IMR-90 (cell line): Measurements from ENCODE around the gene CEP78. TPM values are rescaled to one million over a fixed set of nuclear protein-coding genes. Genes with fewer than 3 reads are reported as not detected.

ENCODE experiments used
- ATAC-seq: fragments of 200-7000 bp; cut with Tn5 transposase; 2 replicates; pipeline ENCODE4 v1.9.1; 2020; ENCODE audit warnings: low read depth, mild to moderate bottlenecking, moderate library complexity
- BruUV-seq: library from RNA; stranded (reverse); fragments of 400-500 nt; replicated peaks from 2 replicates; lab custom pipeline; 2021; lab: Mats Ljungman, UMichigan
- CTCF ChIA-PET: fragments of 300-600 bp; formaldehyde crosslinking; extraction: SDS; loops from one replicate; lab custom pipeline; 2021; ENCODE audit warnings: antibody characterized with exemption; lab: Yijun Ruan, JAX
- POLR2A ChIA-PET: fragments of 300-600 bp; sonication (Branson Sonifier 250); formaldehyde crosslinking; loops from one replicate; lab custom pipeline; 2022; ENCODE audit warnings: antibody characterized with exemption; ENCODE audit not compliant: unreplicated experiment; lab: Charles Lee
- DNase-seq: peaks from one replicate; pipeline ENCODE4 v3.0.0; 2013
- H2AFZ ChIP-seq: replicated peaks from 2 replicates; pipeline ENCODE3; 2013; ENCODE audit warnings: low read length, mild to moderate bottlenecking; ENCODE audit not compliant: poor library complexity
- H2AK5ac ChIP-seq: 2 replicates; pipeline ENCODE4 v1.6.1; 2013; ENCODE audit warnings: low read depth, low read length, inconsistent platforms
- H2AK9ac ChIP-seq: replicated peaks from 2 replicates; pipeline ENCODE3; 2013; ENCODE audit warnings: mild to moderate bottlenecking, low read depth, low read length, moderate library complexity; ENCODE audit not compliant: poor library complexity
- H2BK120ac ChIP-seq: 2 replicates; pipeline ENCODE4 v1.6.1; 2013; ENCODE audit warnings: low read depth, low read length, inconsistent platforms
- H2BK15ac ChIP-seq: 3 replicates; pipeline ENCODE4 v1.6.1; 2013; ENCODE audit warnings: low read depth, low read length, inconsistent platforms
- H2BK20ac ChIP-seq: 2 replicates; pipeline ENCODE4 v1.6.1; 2013; ENCODE audit warnings: low read depth, mild to moderate bottlenecking, inconsistent platforms, low read length, moderate library complexity
- H2BK5ac ChIP-seq: 2 replicates; pipeline ENCODE4 v1.6.1; 2013; ENCODE audit warnings: mild to moderate bottlenecking, low read depth, low read length, inconsistent platforms; ENCODE audit not compliant: poor library complexity, severe bottlenecking
- H3K14ac ChIP-seq: replicated peaks from 2 replicates; pipeline ENCODE4 v1.6.1; 2013; ENCODE audit warnings: low read depth, low read length, inconsistent platforms
- H3K18ac ChIP-seq: 2 replicates; pipeline ENCODE4 v1.6.1; 2013; ENCODE audit warnings: low read depth, low read length, control low read depth
- H3K23ac ChIP-seq: 2 replicates; pipeline ENCODE4 v1.6.1; 2013; ENCODE audit warnings: low read depth, low read length, inconsistent platforms
- H3K27ac ChIP-seq: 2 replicates; pipeline ENCODE4 v1.5.1; 2013; ENCODE audit warnings: mild to moderate bottlenecking, control low read depth, low read length; ENCODE audit not compliant: insufficient read depth
- H3K27me3 ChIP-seq: 2 replicates; pipeline ENCODE4 v1.6.1; 2013; ENCODE audit warnings: low read length; ENCODE audit not compliant: control insufficient read depth, insufficient read depth
- H3K36me3 ChIP-seq: 2 replicates; pipeline ENCODE4 v1.6.1; 2013; ENCODE audit warnings: low read length, mixed read lengths; ENCODE audit not compliant: control insufficient read depth, insufficient read depth
- H3K4ac ChIP-seq: 2 replicates; pipeline ENCODE4 v1.6.1; 2013; ENCODE audit warnings: low read depth, low read length, inconsistent platforms
- H3K4me1 ChIP-seq: 2 replicates; pipeline ENCODE4 v1.6.1; 2013; ENCODE audit warnings: low read length, mixed read lengths; ENCODE audit not compliant: control insufficient read depth, insufficient read depth
- H3K4me2 ChIP-seq: 2 replicates; pipeline ENCODE4 v1.6.1; 2013; ENCODE audit warnings: low read depth, mild to moderate bottlenecking, control low read depth, low read length, moderate library complexity
- H3K4me3 ChIP-seq: 2 replicates; pipeline ENCODE4 v1.5.1; 2013; ENCODE audit warnings: low read depth, mild to moderate bottlenecking, control low read depth, low read length, moderate library complexity; ENCODE audit not compliant: insufficient read depth
- H3K56ac ChIP-seq: 2 replicates; pipeline ENCODE4 v1.6.1; 2013; ENCODE audit warnings: low read length, inconsistent platforms; ENCODE audit not compliant: insufficient read depth; ENCODE audit errors: extremely low read depth
- H3K79me1 ChIP-seq, 2 experiments: 2 replicates each; pipeline ENCODE4 v1.6.1; 2013; ENCODE audit warnings: low read length in 2 of 2, inconsistent platforms in 1 of 2, low read depth in 1 of 2
- H3K9ac ChIP-seq: 2 replicates; pipeline ENCODE4 v1.6.1; 2013; ENCODE audit warnings: low read depth, low read length, control low read depth
- H3K9me1 ChIP-seq: 2 replicates; pipeline ENCODE4 v1.6.1; 2013; ENCODE audit warnings: low read length, inconsistent platforms; ENCODE audit not compliant: insufficient read depth
- H3K9me3 ChIP-seq: 2 replicates; pipeline ENCODE4 v1.6.1; 2013; ENCODE audit warnings: low read length; ENCODE audit not compliant: control insufficient read depth, insufficient read depth
- H4K20me1 ChIP-seq: 2 replicates; pipeline ENCODE4 v1.6.1; 2013; ENCODE audit warnings: low read length, inconsistent platforms; ENCODE audit not compliant: insufficient read depth
- H4K5ac ChIP-seq: 2 replicates; pipeline ENCODE4 v1.6.1; 2013; ENCODE audit warnings: mild to moderate bottlenecking, low read depth, low read length, control low read depth
- H4K8ac ChIP-seq, 2 experiments: 2 replicates each; pipeline ENCODE4 v1.6.1; 2013; ENCODE audit warnings: low read depth in 2 of 2, low read length in 2 of 2, control low read depth in 1 of 2, inconsistent platforms in 1 of 2
- H4K91ac ChIP-seq: 2 replicates; pipeline ENCODE4 v1.6.1; 2013; ENCODE audit warnings: low read depth, low read length, inconsistent platforms; ENCODE audit not compliant: insufficient read depth
- BHLHE40 ChIP-seq: fragments of 150-350 bp; IDR thresholded peaks from 2 replicates; pipeline ENCODE4 v1.6.1; 2016; ENCODE audit warnings: mild to moderate bottlenecking, low read depth, low read length
- CEBPB ChIP-seq: IDR thresholded peaks from 2 replicates; pipeline ENCODE4 v1.6.1; 2012; ENCODE audit warnings: low read depth, low read length, improper control_type of control experiment
- WGBS, 2 experiments: methylation state at CpG; one replicate each; pipeline versions ENCODE4 v1.1.5 to v1.1.7; 2013; ENCODE audit warnings: missing lambda C conversion rate in 2 of 2; ENCODE audit not compliant: insufficient read length in 1 of 2; ENCODE audit errors: extremely low coverage in 2 of 2; 5-methylcytosine and 5-hydroxymethylcytosine counted together
- dilution Hi-C: fragments of 300-500 bp; cut with HindIII; formaldehyde crosslinking; loops from one replicate; pipeline ENCODE4 v1.14.3; 2018; ENCODE audit warnings: low sequenced_read_pairs; ENCODE audit not compliant: unreplicated experiment
- in situ Hi-C: fragments of 300-500 bp; cut with MboI; formaldehyde crosslinking; loops from 3 replicates; pipeline ENCODE4 v1.14.3; 2019; ENCODE audit warnings: low sequenced_read_pairs, inconsistent platforms, mixed read lengths
- intact Hi-C: fragments of 100-400 bp; cut with micrococcal nuclease; formaldehyde crosslinking; loops from 2 replicates; pipeline ENCODE4 v1.10.0; 2022
- polyA plus RNA-seq, 3 experiments: library from polyadenylated mRNA; depleted of rRNA; stranded (reverse); fragments of >200 nt; gene quantifications; 2 replicates each; pipeline ENCODE4 v1.2.3, GENCODE V29; 2012; ENCODE audit warnings: low replicate concordance in 1 of 3
- total RNA-seq: library from RNA; depleted of rRNA; stranded (reverse); fragments of >200 nt; gene quantifications from 2 replicates; pipeline ENCODE4 v1.2.3, GENCODE V29; 2012

Gene CEP78
- total and polyA plus RNA-seq, 2 of the 4 experiments (the other 2 are of a cell fraction), result 9.2 to 18.3 TPM

- Histone ChIP-seq H3K9me1 (no peaks in the 10 kb centered on the region), H4K5ac (no peak overlapping the region), H3K9ac (no peak overlapping the region), H3K79me1 (no peaks in the 10 kb centered on the region), H3K14ac (no peak overlapping the region), H4K91ac (no peak overlapping the region), H3K36me3 (peaks cover 7% of the 10 kb centered on the region), H2AFZ (no peak overlapping the region), H4K8ac (no peak overlapping the region), H3K4me1 (no peaks in the 10 kb centered on the region), H3K4me2 (no peak overlapping the region), H3K27me3 (no peaks in the 10 kb centered on the region), H2BK5ac (no peak overlapping the region), H3K4me3 (no peak overlapping the region), H2BK20ac (no peak overlapping the region), H3K9me3 (no peaks in the 10 kb centered on the region), H2BK120ac (no peak overlapping the region), H4K20me1 (no peaks in the 10 kb centered on the region), H3K23ac (no peak overlapping the region), H2BK15ac (no peak overlapping the region), H2AK5ac (no peak overlapping the region), H3K18ac (no peak overlapping the region), H2AK9ac (no peak overlapping the region), H3K27ac (no peak overlapping the region), H3K56ac (no peak overlapping the region), H3K4ac (no peak overlapping the region)
- BruUV-seq, result no TSS peak
- intact Hi-C loops (no loop called here), in situ Hi-C loops (no loop called here), dilution Hi-C loops (no loop called here)
- ChIA-PET CTCF (no interaction called here), POLR2A (no interaction called here)
- TF ChIP-seq CEBPB (peak; percentile 51; the same call in 1 of the 2 replicates), BHLHE40 (no peak)
- no peak for ATAC-seq
- DNase-seq, result no peak
- 100% methylated on average over 3 of the region's 4 CpGs; no CpG with 5 or more reads in 1 of the 2 experiments for WGBS, 2 experiments
Measured at GRCh38 chr9:78267889-78268288, 32.0 kb downstream of the CEP78 start.
